Stimulated activated CD4-positive, alpha-beta T cell treated with anti-CD3 and anti-CD28 coated beads, Interleukin-4, amount 100 ng/mL, for 48 hours (primary cell): ENCODE results near the gene CHAC2.
A peak's percentile ranks its signal among the peaks of the same experiment; 100 is the strongest.

ENCODE experiments used
- DNase-seq, 2 donors: peaks; one replicate each; pipeline ENCODE4 v3.0.0-alpha.2; 2020; ENCODE audit warnings: low read depth in 2 of 2

Gene CHAC2

DNA sequence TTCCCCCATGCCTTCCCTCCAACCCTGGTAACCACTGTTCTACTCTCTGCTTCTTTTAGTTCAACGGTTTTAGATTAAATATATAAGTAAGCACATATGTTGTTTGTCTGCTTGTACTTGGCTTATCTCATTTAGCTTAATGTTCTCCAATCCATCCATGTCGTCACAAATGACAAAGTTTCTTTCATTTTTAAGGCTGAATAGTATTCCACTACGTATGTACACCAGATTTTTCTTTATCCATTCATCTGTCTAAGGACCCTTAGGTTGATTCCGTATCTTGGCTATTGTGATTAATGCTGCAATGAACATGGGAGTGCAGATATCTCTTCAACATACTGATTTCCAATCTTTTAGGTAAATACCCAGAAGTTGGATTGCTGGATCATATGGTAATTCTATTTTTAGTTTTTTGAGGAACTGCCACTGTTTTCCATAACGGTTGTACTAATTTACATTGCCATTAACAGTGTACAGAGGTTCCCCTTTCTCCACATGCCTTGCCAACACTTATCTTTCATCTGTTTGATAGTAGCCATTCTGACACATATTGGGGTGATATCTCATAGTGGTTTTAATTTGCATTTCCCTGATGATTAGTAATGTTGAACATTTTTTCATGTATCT, 11.0 kb downstream of the CHAC2 start:
- DNase-seq, result no peak

DNA sequence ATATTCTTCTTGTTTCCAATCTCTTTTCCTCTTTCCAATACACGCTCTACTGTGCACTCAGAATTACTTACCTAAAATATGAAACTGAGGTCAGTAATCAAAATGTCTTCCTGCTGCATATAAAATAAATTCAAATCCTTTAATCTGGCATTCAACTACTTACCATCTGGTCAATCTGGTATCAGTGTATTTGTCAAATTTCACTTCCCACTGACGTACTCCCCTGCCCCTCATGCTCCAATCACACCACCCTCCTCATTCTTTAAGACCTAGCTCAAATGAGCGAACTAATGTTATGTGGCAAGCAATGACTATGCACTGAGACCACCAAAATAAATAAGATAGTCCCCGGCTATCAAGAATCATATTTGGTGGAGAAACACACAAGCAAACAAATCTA, 12.5 kb downstream of the CHAC2 start:
- no peak for DNase-seq

DNA sequence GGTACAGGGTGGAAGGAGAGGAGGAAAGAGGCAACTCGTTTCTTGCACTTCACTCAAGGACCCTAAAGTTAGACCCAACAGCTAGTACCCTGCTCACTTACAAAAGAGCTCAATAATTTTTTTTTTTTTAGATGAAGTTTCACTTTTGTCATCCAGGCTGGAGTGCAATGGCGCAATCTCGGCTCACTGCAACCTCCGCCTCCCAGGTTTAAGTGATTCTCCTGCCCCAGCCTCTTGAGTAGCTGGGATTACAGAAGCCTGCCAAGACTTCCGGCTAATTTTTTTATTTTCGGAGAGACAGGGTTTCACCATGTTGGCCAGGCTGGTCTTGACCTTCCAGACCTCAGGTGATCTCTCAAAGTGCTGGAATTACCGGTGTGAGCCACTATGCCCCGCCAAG, 15.1 kb downstream of the CHAC2 start:
- DNase-seq, result no peak

DNA sequence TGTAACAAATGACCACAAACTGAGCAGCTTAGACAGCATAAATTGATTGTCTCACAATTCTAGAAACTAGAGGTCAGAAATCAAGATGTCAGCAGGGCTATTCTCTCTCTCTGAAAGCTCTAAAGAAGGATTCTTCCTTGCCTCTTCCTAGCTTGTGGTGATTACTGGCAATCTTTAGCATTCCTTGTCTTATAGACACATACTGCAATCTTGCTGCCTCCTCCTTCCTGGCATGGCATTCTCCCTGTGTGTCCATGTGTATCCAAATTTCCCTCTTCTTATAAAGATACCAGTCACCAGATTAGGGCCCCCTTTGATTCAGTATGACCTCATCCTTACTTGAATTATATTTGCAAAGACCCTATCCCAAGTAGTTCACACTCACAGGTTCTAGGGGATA, 16.8 kb downstream of the CHAC2 start:
- no peak for DNase-seq

DNA sequence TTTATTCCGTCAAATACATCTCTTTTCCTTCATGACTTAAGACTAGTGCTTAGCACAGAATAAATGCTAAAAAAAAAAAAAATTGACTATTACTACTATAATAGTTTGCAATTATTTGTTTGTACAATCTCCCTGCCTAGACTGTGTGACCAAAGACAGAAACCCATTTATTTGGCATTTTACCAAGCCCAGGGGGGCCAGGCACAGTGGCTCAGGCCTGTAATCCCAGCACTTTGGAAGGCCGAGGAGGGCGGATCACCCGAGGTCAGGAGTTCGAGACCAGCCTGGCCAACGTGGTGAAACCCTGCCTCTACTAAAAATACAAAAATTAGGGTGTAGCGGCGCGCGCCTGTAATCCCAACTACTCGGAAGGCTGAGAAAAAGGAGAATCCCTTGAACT, 17.8 kb downstream of the CHAC2 start:
- no peak for DNase-seq

DNA sequence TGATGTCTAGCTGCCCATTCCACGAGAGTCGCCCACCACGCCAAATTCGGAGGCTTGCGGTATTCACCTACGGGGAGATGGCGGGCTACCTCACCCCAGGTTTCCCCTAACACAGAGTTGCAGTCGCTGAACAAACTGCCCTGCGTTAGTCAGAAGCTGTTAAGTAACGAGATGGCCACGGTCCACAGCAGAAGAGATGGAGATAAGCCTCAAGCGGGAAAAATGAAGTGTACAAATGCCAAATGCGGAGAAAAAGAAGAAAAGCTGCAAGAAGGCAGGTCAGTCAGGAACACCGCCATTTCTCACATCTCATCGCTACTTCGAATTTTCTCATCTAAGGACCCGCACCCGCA, 18.7 kb downstream of the CHAC2 start:
- no peak for DNase-seq

DNA sequence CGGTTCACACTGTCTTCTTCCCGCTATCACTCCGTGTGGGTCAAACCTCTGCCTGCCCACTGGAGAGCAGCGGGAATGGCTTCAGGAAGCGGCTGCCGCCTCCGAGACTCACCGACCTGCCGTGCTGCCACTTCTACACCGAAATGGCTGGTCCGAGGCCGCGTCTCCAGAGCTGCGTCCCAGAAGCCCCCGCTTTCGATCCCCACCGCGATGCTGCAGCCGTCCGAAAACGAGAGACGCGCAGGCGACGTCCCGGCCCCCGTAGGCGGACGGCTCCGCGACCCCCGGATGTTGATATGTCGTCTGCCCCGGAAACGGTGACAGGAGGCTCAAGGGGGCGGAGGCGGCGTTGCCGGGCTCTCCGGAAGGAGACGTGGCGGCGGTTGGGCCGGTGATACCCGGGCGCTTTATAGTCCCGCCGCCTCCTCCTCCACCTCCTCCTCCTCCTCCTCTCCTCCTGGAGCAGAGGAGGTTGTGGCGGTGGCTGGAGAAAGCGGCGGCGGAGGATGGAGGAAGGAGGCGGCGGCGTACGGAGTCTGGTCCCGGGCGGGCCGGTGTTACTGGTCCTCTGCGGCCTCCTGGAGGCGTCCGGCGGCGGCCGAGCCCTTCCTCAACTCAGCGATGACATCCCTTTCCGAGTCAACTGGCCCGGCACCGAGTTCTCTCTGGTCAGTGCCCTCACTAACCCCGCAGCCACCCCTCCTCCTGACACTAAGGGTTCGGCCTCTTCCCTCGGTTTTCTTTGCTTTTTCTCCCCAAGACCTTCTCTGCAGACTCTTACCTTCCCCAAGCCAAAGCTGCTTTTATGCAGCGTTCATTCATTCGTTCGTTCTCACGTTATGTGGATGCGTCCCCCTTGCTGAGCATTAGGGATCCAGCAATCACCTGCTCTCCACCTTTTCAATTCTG, 19.4 kb downstream of the CHAC2 start, which contains the start of the genes ASB3 and ERLEC1:
TSS of gene ASB3 (minus strand) at position 249 of the 909 bp plus-strand sequence. CDS start 21,381 bp downstream, outside the sequence.
TSS of gene ERLEC1 (plus strand) at position 340 of the 909 bp plus-strand sequence. CDS start at position 507, 167 bp downstream.
- DNase-seq, result peak; percentile 76 to 84

DNA sequence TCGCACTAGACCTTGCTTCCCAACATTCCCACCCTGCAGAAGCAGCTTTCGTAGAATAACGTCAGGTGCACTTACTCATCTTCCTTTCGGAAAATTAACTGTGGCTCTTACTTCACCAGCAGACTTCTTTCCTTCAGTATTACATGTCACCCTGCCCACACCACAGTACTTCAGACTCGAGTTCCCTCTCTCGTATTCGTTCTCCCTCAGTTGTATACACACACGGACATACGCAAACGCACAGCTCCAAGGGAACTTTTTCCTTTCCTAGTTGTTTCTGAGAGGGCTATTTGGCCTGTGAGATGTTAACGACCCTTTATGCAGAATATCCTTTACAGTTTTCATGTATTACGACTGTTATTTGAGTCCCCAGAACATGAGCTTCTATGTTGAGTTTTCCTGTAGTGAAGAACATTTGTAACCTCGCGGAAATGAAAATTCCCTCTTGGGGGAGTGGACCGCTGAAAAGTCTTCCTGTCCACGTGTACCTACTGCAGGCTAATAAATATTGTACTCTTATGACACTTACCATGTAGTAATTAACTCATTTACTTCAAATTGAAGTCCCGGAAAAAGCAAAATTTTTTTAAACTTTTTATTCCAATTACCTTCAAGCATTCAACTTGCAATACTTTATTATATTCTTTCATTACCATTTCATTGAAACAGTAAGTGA, 20.1 kb downstream of the CHAC2 start:
- no peak for DNase-seq

DNA sequence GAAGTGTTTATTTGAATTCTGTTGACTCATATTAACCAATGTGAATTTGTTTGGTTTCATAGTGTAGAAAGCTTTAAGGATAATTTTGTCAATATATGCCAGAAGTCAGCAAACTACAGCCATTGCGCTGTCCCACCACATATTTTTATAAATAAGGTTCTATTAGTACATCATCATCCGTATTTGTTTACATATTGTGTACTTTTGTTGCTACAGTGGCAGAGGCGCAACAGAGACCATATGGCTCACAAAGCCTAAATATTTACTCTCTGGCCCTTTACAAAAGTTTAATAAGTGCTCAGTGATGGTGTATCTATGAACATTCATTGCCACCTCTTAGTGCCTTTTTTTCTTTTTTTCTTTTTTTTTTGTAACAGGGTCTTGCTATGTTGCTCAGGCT, 25.7 kb downstream of the CHAC2 start:
- no peak for DNase-seq

DNA sequence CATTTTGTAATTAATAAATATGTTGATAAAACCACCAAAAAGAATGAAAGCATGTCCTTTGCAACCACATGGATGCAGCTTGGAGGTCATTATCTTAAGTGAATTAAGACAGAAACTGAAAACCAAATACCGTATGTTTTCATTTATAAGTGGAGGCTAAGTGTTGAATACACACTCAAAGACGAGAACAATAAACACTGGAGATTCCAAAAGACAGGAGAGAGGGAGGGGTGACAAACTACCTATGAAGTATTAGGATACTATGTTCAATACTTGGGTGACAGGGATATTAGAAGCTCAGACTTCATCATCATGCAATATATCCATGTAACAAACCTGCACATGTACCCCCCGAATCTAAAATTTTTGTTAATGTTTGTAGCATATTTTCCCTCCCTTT, 26.2 kb downstream of the CHAC2 start:
- DNase-seq, result no peak

DNA sequence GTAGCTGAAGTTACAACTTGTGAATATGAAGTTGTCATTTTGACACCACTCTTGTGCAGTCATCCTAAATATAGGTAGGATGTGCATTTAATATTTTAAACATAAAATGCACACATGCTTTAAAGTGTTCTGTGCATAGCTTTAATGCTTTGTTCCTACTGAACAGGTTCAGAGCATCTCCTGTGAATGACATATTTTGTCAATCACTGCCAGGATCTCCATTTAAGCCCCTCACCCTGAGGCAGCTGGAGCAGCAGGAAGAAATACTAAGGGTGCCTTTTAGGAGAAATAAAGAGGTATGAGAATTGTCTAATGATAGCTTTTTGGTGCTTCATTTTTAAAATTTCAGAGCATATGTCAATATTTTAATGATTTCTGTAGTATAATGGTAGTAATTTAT, 33.9 kb downstream of the CHAC2 start:
- no peak for DNase-seq

DNA sequence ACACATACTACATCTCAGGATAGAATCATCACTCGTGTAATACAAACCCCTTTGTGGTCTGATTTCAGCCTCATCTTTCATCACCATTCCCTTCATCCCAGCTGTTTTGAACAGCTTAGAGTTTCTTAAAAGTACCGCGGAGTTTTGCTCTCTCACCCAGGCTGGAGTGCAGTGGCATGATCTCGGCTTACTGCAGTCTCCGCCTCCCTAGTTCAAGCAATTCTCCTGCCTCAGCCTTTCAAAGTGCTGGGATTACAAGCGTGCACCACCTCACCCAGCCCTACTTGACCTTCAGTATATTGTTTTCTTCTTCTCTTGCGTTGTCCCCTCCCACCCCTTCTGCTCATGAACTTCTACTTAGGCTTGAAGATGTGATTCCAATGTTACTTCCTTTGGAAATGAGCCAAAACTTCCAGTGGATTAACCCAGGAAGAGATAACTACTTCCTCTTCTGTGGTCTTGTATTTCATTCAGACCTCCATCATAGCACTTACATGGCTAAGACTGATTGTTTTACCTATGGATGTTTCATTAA, 35.1 kb downstream of the CHAC2 start:
- DNase-seq, result no peak

DNA sequence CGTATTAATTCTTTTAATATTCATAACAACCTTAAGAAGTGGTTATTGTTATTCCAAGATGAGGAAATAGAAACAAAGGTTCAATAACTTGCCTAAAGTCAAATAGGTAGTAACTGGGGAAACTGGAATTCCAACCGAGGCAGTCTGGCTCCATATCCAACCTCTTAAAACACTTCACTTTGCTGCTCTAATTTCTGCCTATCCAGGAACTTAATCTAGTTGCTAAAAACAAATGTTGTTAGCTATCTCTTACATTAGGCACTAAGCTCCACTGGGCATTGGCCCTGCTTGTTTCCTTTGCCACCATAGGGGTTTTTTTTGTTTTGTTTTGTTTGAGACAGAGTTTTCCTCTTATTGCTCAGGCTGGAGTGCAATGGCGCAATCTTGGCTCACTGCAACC, 44.0 kb downstream of the CHAC2 start:
- no peak for DNase-seq

DNA sequence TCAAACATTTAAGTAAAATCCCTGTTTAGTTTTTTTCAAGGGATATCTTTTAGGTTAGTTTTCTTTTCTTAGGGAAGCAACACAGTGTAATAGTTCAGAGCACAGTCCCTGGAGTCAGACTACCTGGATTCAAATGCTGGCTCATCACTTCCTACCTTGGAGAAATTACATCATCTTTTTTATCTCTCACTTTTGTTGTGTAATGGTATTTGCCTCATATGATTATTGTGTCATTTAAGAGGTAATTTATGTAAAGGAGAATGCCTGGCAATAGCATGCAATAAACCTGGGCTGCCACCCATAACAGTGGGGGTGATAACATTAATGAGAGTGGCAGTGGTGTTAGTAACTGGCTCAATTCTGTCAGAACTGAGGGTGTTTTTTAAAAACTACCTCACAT, 45.5 kb downstream of the CHAC2 start:
- DNase-seq, result no peak

DNA sequence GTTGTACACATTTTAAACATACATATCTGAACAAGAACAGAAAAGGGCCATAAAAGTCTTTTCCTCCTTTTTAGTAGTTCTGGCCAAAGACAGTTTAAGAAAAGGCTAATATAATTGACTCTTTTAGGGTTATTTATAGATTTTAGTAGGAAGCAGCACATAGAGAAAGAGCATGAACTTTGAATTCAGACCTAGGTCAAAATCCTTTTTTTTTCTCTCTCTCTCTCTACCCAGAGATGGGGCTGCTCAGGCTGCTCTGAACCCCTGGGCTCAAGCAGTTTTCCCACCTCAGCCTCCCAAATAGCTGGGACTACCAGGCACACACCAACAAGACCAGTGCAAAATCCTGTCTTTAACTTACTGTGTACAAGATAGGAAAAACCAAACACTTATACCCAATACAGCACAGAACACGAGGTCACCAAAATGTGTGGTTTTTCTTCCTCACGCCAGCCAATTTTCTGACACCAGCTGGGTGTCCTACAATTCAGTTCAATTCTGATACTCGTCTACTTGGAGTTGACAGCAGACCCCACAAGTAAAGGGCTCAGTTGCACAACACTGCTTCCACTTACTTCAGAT, 51.3 kb downstream of the CHAC2 start:
- no peak for DNase-seq

DNA sequence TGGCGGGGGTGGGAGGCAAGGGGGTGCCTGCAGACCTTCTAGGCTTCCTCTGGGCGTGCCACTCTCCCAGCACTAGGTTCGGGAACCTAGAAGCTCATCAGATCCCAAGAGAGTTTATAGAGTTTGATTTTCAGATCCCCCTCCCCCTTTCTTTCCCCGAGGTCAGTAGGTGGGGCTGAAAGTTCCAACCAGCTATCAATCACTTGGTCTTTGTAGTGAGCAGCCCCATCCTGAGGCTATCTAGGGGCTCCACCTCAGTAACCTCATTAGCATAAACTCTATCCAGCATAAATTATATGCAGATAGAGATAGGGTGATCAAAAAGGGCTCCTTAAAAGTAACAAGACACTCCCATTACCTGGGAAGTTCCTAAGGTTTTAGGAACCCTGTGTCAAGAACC, 52.0 kb downstream of the CHAC2 start:
- no peak for DNase-seq

DNA sequence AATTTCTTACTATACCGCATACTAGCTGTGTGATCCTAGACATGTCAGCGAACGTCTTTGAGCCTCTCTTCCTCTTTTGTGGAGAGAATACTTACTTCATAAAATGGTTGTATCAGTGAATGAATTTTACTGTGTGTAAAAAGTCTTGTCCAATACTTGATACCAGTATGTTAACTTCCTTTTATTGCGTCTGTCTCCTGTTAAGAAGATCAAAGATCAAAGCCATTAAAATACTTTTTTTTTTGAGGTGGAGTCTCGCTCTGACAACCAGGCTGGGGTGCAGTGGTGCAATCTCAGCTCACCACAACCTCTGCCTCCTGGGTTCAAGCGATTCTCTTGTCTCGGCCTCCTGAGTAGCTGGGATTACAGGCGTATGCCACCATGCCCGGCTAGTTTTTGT, 52.4 kb downstream of the CHAC2 start:
- DNase-seq, result no peak

DNA sequence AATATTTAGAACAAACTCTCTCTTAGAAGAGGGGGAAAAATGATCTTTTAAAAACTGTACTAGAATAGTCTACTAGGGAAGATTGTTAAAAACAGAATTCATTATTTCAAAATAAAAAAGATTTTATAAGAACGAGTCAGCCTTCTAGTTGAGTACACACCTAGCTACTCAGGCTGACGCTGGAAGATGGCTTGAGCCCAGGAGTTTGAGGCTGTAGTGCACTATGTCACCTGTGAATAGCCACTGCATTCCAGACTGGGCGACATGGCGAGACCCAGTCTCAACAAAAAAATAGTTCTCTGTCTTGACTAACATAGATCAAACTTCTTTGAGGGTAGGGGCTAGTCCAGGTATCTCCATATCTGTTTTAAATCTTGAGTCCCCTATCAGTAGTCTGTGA, 53.1 kb downstream of the CHAC2 start:
- DNase-seq, result no peak

DNA sequence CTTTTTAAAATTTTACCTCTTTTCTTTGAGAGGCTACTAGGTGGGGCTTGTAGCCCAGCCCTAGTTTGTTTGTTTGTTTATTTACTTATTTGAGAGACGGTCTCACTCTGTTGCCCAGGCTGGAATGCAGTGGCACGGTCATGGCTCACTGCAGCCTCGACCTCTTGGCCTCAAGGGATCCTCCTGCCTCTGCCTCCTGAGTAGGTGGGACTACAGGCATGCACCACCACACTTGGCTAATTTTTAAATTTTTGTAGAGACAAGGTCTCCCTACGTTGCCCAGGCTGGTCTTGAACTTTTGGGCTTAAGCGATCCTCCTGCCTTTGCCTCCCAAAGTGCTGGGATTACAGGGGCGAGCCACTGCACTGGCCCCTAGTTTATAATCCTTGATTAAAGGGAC, 54.2 kb downstream of the CHAC2 start:
- DNase-seq, result no peak

DNA sequence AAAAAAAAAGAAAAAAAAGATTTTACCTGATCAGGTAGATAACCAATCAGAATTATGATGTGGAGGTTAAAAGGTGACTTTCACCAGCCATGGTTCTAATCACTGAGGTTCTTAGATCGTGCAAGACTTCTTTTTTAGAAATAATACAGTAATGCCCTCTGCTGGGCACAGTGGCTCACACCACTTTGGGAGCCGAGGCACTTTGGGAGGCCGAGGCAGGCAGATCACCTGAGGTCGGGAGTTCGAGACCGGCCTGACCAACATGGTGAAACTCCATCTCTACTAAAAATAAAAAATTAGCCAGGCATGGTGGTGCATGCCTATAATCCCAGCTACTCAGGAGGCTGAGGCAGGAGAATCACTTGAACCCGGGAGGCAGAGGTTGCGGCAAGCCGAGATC, 56.0 kb downstream of the CHAC2 start:
- peak in 1 of 2 donors; percentile 4 for DNase-seq
